Upper lobe of left lung (tissue), 4 donors: Measurements from ENCODE around the gene PTPRS.

ENCODE experiments used
- CTCF ChIP-seq, 6 experiments: fragments of 450-650 bp in 4 of 6; fragments of 200-600 bp in 2 of 6; sonication (generic) in 2 of 6; IDR thresholded peaks; one replicate each; pipeline ENCODE4 v1.5.1; 2016 to 2019; ENCODE audit warnings: antibody characterized with exemption in 6 of 6
- EP300 ChIP-seq, 4 donors: sonication (generic); formaldehyde crosslinking; IDR thresholded peaks; one replicate each; pipeline ENCODE4 v1.5.1; 2017; ENCODE audit warnings: antibody characterized with exemption in 4 of 4, control low read depth in 2 of 4
- POLR2A ChIP-seq, 4 donors: fragments of 450-650 bp; IDR thresholded peaks; one replicate each; pipeline ENCODE4 v1.5.1; 2016 to 2017; ENCODE audit warnings: antibody characterized with exemption in 4 of 4, mild to moderate bottlenecking in 2 of 4

- TF ChIP-seq POLR2A (IDR thresholded peaks at IDR 0.05) (no peak), CTCF (IDR thresholded peaks at IDR 0.05) (no peak), EP300 (IDR thresholded peaks at IDR 0.05) (no peak)
Measured at GRCh38 chr19:5302396-5302795, 38.2 kb downstream of the PTPRS start.
